ENCODE measurements around the gene HMCN2. TPM values are rescaled to one million over a fixed set of nuclear protein-coding genes. Genes with fewer than 3 reads are reported as not detected.

The HMCN2 gene
- total RNA-seq, 1 experiment from 2014 or later = 5.6 TPM

- TF ChIP-seq ARID4B (CRISPR knock-in tag; IDR thresholded peaks at IDR 0.05; ENCODE audit: borderline replicate concordance) (no peak), ETV6 (CRISPR knock-in tag; IDR thresholded peaks at IDR 0.05) (no peak), STAT6 (CRISPR knock-in tag; conservative IDR thresholded peaks at IDR 0.05; ENCODE audit: low read depth) (no peak)
Measured at GRCh38 chr9:130371196-130371966, 105.8 kb downstream of the HMCN2 start (continued).

- H3K27me3 Mint-ChIP-seq (ENCODE audit: low read depth) = no peaks in the 10 kb centered on the region
- H3K4me1 Mint-ChIP-seq = peaks cover 11% of the 10 kb centered on the region
- TF ChIP-seq TCF7 (CRISPR knock-in tag; IDR thresholded peaks at IDR 0.05; ENCODE audit: low read depth) (no peak), FOXP4 (CRISPR knock-in tag; IDR thresholded peaks at IDR 0.05) (no peak)
- H3K27ac Mint-ChIP-seq = no peak overlapping the region
- no peaks in the 10 kb centered on the region for H3K36me3 Mint-ChIP-seq
- DNase-seq (ENCODE audit: low spot score) (no peak), ATAC-seq (0 out of 2 replicates have a peak, but pooled peaks have one; percentile 16)
- H3K9me3 Mint-ChIP-seq = no peaks in the 10 kb centered on the region
- POLR2A ChIA-PET = no interaction called here
- CTCF ChIA-PET = interaction anchor here (1.1 kb wide), 1 partner anchor 136 kb away, joined by 3 read pairs; no protein-coding TSS in a partner anchor
- no peak overlapping the region for H3K4me3 Mint-ChIP-seq
Measured at GRCh38 chr9:130372057-130372456, 106.5 kb downstream of the HMCN2 start.

- no peaks in the 10 kb centered on the region for H3K36me3 Mint-ChIP-seq
Measured at GRCh38 chr9:130373679-130374325, 108.2 kb downstream of the HMCN2 start.

More at GRCh38 chr9:130373679-130374325, 108.2 kb downstream of the HMCN2 start:
- H3K4me1 Mint-ChIP-seq = peaks cover 5% of the 10 kb centered on the region
- H3K4me3 Mint-ChIP-seq = no peak overlapping the region
- CTCF ChIA-PET = interaction anchor here (0.6 kb wide), 1 partner anchor 49 kb away, joined by 4 read pairs; no protein-coding TSS in a partner anchor
- ATAC-seq (no peak), DNase-seq (ENCODE audit: low spot score) (no peak)
- H3K9me3 Mint-ChIP-seq = no peaks in the 10 kb centered on the region
- TF ChIP-seq ZNF512 (CRISPR knock-in tag; IDR thresholded peaks at IDR 0.05; ENCODE audit: borderline replicate concordance) = no peak
- no peak for TF ChIP-seq ZNF396 (CRISPR knock-in tag; IDR thresholded peaks at IDR 0.05; ENCODE audit: borderline replicate concordance)
- TF ChIP-seq CDX4 (CRISPR knock-in tag; IDR thresholded peaks at IDR 0.05; ENCODE audit: borderline replicate concordance) = no peak
- no peak for TF ChIP-seq MAX (CRISPR knock-in tag; IDR thresholded peaks at IDR 0.05)
- no peak for TF ChIP-seq SMAD3 (CRISPR knock-in tag; IDR thresholded peaks at IDR 0.05; ENCODE audit: borderline replicate concordance)
- TF ChIP-seq ZNF232 (CRISPR knock-in tag; IDR thresholded peaks at IDR 0.05) = no peak
- TF ChIP-seq IRF2 (CRISPR knock-in tag; IDR thresholded peaks at IDR 0.05; ENCODE audit: borderline replicate concordance, low read depth) = no peak
- no peak for TF ChIP-seq JAZF1 (CRISPR knock-in tag; IDR thresholded peaks at IDR 0.05)
- POLR2A ChIA-PET = no interaction called here
- H3K27me3 Mint-ChIP-seq (ENCODE audit: low read depth) = no peaks in the 10 kb centered on the region
- no peak overlapping the region for H3K27ac Mint-ChIP-seq

All from WTC11 (cell line).